ENCODE data around the gene DNAH5.
A peak's percentile ranks its signal among the peaks of the same experiment; 100 is the strongest.
"Not testable (repeated sequence)": the region's sequence is repeated elsewhere in the genome, so short reads cannot be mapped to it uniquely, and the experiment has no call there.

The DNAH5 gene

GRCh38 chr5:13944560-13945199 lies at the start of gene DNAH5:
TSS of gene DNAH5 (minus strand) at chr5:13944688. CDS start at chr5:13944438, 250 bp downstream.
- no peak for DNase-seq
- TF ChIP-seq POLR2A (IDR thresholded peaks at IDR 0.05; ENCODE audit: low read length) (no peak), GATA1 (IDR thresholded peaks at IDR 0.05; ENCODE audit: low read depth, low read length) (no peak)

GRCh38 chr5:13993926-13994325 lies 49.4 kb upstream of the DNAH5 start:
- DNase-seq = no peak
- no peak for TF ChIP-seq POLR2A (IDR thresholded peaks at IDR 0.05; ENCODE audit: low read length)
- no peak for TF ChIP-seq GATA1 (IDR thresholded peaks at IDR 0.05; ENCODE audit: low read depth, low read length)

GRCh38 chr5:13992795-13993194 lies 48.3 kb upstream of the DNAH5 start:
- TF ChIP-seq POLR2A (IDR thresholded peaks at IDR 0.05; ENCODE audit: low read length) (no peak), GATA1 (IDR thresholded peaks at IDR 0.05; ENCODE audit: low read depth, low read length) (no peak)
- DNase-seq = no peak

GRCh38 chr5:13991365-13991764 lies 46.9 kb upstream of the DNAH5 start:
- no peak for TF ChIP-seq POLR2A (IDR thresholded peaks at IDR 0.05; ENCODE audit: low read length)
- no peak for TF ChIP-seq GATA1 (IDR thresholded peaks at IDR 0.05; ENCODE audit: low read depth, low read length)
- DNase-seq = no peak

- TF ChIP-seq POLR2A (IDR thresholded peaks at IDR 0.05; ENCODE audit: low read length) (no peak), GATA1 (IDR thresholded peaks at IDR 0.05; ENCODE audit: low read depth, low read length) (no peak)
- DNase-seq = no peak
Observed at GRCh38 chr5:13990896-13991295, 46.4 kb upstream of the DNAH5 start.

GRCh38 chr5:13989832-13990231 lies 45.3 kb upstream of the DNAH5 start:
- no peak for TF ChIP-seq GATA1 (IDR thresholded peaks at IDR 0.05; ENCODE audit: low read depth, low read length)
- no peak for TF ChIP-seq POLR2A (IDR thresholded peaks at IDR 0.05; ENCODE audit: low read length)
- no peak for DNase-seq

GRCh38 chr5:13987843-13988464 lies 43.5 kb upstream of the DNAH5 start:
- TF ChIP-seq POLR2A (IDR thresholded peaks at IDR 0.05; ENCODE audit: low read length) (no peak), GATA1 (IDR thresholded peaks at IDR 0.05; ENCODE audit: low read depth, low read length) (no peak)
- peak; percentile 41 to 63 for DNase-seq

GRCh38 chr5:13985731-13986418 lies 41.4 kb upstream of the DNAH5 start:
- no peak for TF ChIP-seq POLR2A (IDR thresholded peaks at IDR 0.05; ENCODE audit: low read length)
- TF ChIP-seq GATA1 (IDR thresholded peaks at IDR 0.05; ENCODE audit: low read depth, low read length) = no peak
- DNase-seq = no peak

- not testable (repeated sequence) for DNase-seq
Observed at GRCh38 chr5:13984888-13985287, 40.4 kb upstream of the DNAH5 start.

- no peak for TF ChIP-seq GATA1 (IDR thresholded peaks at IDR 0.05; ENCODE audit: low read depth, low read length)
- peak; percentile 3 to 22 for DNase-seq
Observed at GRCh38 chr5:13976867-13977830, 32.7 kb upstream of the DNAH5 start.

- TF ChIP-seq GATA1 (IDR thresholded peaks at IDR 0.05; ENCODE audit: low read depth, low read length) = no peak
- no peak for TF ChIP-seq POLR2A (IDR thresholded peaks at IDR 0.05; ENCODE audit: low read length)
- no peak for DNase-seq
Observed at GRCh38 chr5:13976223-13976622, 31.7 kb upstream of the DNAH5 start.

GRCh38 chr5:13975246-13975645 lies 30.8 kb upstream of the DNAH5 start:
- TF ChIP-seq POLR2A (IDR thresholded peaks at IDR 0.05; ENCODE audit: low read length) = no peak
- TF ChIP-seq GATA1 (IDR thresholded peaks at IDR 0.05; ENCODE audit: low read depth, low read length) = no peak
- no peak for DNase-seq

GRCh38 chr5:13973724-13974123 lies 29.2 kb upstream of the DNAH5 start:
- TF ChIP-seq POLR2A (IDR thresholded peaks at IDR 0.05; ENCODE audit: low read length) (no peak), GATA1 (IDR thresholded peaks at IDR 0.05; ENCODE audit: low read depth, low read length) (no peak)
- DNase-seq = no peak

GRCh38 chr5:13972029-13972428 lies 27.5 kb upstream of the DNAH5 start:
- TF ChIP-seq POLR2A (IDR thresholded peaks at IDR 0.05; ENCODE audit: low read length) (no peak), GATA1 (IDR thresholded peaks at IDR 0.05; ENCODE audit: low read depth, low read length) (no peak)
- no peak for DNase-seq

All from erythroblast (primary cell).